A673 (cell line): ENCODE measurements around the gene C1orf115. TPM values are rescaled to one million over a fixed set of nuclear protein-coding genes. Genes with fewer than 3 reads are reported as not detected.
A peak's percentile ranks its signal among the peaks of the same experiment; 100 is the strongest.

Source experiments
- BruUV-seq: library from RNA; stranded (reverse); fragments of 400-500 nt; replicated peaks from 2 replicates; lab custom pipeline; 2021; lab: Mats Ljungman, UMichigan
- CTCF ChIA-PET: fragments of 300-600 bp; sonication (Branson Sonifier 250); formaldehyde crosslinking; loops from one replicate; lab custom pipeline; 2022; ENCODE audit warnings: antibody characterized with exemption; lab: Charles Lee
- POLR2A ChIA-PET: fragments of 300-600 bp; sonication (Branson Sonifier 250); formaldehyde crosslinking; loops from one replicate; lab custom pipeline; 2022; ENCODE audit warnings: antibody characterized with exemption; ENCODE audit not compliant: low non-redundant PET; lab: Charles Lee
- DNase-seq: peaks from one replicate; pipeline ENCODE4 v3.0.0-alpha.2; 2015; ENCODE audit warnings: low spot score
- H3K27ac ChIP-seq: fragments of 200-600 bp; sonication (generic); 2 replicates; pipeline ENCODE4 v1.5.1; 2016; ENCODE audit warnings: mixed run types, low read depth, mild to moderate bottlenecking, mixed read lengths, antibody characterized with exemption, low read length; ENCODE audit not compliant: poor library complexity, severe bottlenecking
- H3K27me3 ChIP-seq: fragments of 200-600 bp; sonication (generic); replicated peaks from 2 replicates; pipeline ENCODE4 v1.6.1; 2017; ENCODE audit warnings: mixed run types, low read depth, mild to moderate bottlenecking, mixed read lengths, antibody characterized with exemption, low read length; ENCODE audit not compliant: insufficient read depth, poor library complexity
- H3K36me3 ChIP-seq: fragments of 200-600 bp; sonication (generic); 2 replicates; pipeline ENCODE4 v1.6.1; 2016; ENCODE audit warnings: mixed run types, mild to moderate bottlenecking, mixed read lengths, antibody characterized with exemption, low read length; ENCODE audit not compliant: insufficient read depth, poor library complexity, severe bottlenecking
- H3K4me1 ChIP-seq: fragments of 200-600 bp; sonication (generic); 2 replicates; pipeline ENCODE4 v1.6.1; 2017; ENCODE audit warnings: mixed run types, mild to moderate bottlenecking, mixed read lengths, antibody characterized with exemption, low read length; ENCODE audit not compliant: insufficient read depth, poor library complexity, severe bottlenecking
- H3K4me3 ChIP-seq: fragments of 200-600 bp; sonication (generic); 2 replicates; pipeline ENCODE4 v1.5.1; 2016; ENCODE audit warnings: low read depth, mixed run types, mild to moderate bottlenecking, mixed read lengths, low read length; ENCODE audit not compliant: poor library complexity, severe bottlenecking
- H3K9me3 ChIP-seq: fragments of 200-600 bp; sonication (generic); 2 replicates; pipeline ENCODE4 v1.6.1; 2016; ENCODE audit warnings: mixed run types, low read depth, mild to moderate bottlenecking, mixed read lengths, antibody characterized with exemption, low read length; ENCODE audit not compliant: poor library complexity, severe bottlenecking
- EZH2 ChIP-seq: fragments of 200-600 bp; sonication (generic); IDR thresholded peaks from 2 replicates; pipeline ENCODE4 v1.6.1; 2017; ENCODE audit warnings: borderline replicate concordance, low read depth, mild to moderate bottlenecking, mixed read lengths, antibody characterized with exemption, low read length; ENCODE audit not compliant: poor library complexity, severe bottlenecking
- intact Hi-C: fragments of 100-400 bp; cut with micrococcal nuclease; formaldehyde crosslinking; loops from one replicate; pipeline ENCODE4 v1.10.0; 2022; ENCODE audit not compliant: unreplicated experiment
- total RNA-seq: library from RNA; stranded (reverse); gene quantifications from 2 replicates; pipeline ENCODE4 v1.2.3, GENCODE V29; 2021
- TF ChIP-seq, protein P1 (sequence below): fragments of 300-800, 200-600 bp; sonication (generic); conservative IDR thresholded peaks from 2 replicates; pipeline ENCODE4 v1.5.1; 2017; ENCODE audit warnings: low read depth, mild to moderate bottlenecking, antibody characterized with exemption, low read length, moderate library complexity, mixed read lengths

C1orf115 gene
- total RNA-seq, 1 experiment from 2014 or later: 0.11 TPM

DNA sequence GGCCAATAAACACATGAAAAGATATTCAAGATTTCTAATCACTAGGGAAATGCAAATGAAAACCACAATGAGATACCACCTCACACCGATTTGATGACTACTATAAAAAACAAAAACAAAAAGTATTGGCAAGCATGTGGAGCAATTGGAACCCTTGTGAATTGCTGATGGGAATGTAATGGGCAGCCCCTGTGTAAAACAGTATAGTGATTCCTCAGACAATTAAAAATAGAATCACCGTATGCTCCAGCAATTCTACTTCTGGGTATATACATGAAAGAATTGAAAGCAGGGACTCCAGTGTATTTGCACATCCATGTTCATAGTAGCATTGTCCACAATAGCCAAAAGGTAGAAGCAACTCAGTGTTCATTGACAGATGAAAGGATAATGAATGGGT lies 12.9 kb upstream of the C1orf115 start:
- no peaks in the 10 kb centered on the region for H3K9me3 ChIP-seq
- TF ChIP-seq, protein P1, sequence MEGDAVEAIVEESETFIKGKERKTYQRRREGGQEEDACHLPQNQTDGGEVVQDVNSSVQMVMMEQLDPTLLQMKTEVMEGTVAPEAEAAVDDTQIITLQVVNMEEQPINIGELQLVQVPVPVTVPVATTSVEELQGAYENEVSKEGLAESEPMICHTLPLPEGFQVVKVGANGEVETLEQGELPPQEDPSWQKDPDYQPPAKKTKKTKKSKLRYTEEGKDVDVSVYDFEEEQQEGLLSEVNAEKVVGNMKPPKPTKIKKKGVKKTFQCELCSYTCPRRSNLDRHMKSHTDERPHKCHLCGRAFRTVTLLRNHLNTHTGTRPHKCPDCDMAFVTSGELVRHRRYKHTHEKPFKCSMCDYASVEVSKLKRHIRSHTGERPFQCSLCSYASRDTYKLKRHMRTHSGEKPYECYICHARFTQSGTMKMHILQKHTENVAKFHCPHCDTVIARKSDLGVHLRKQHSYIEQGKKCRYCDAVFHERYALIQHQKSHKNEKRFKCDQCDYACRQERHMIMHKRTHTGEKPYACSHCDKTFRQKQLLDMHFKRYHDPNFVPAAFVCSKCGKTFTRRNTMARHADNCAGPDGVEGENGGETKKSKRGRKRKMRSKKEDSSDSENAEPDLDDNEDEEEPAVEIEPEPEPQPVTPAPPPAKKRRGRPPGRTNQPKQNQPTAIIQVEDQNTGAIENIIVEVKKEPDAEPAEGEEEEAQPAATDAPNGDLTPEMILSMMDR: no peak
- no peak for TF ChIP-seq EZH2
- intact Hi-C loops: loop anchor here (5.0 kb wide), 1 partner anchor 395 kb away; no protein-coding TSS in a partner anchor
- no peaks in the 10 kb centered on the region for H3K36me3 ChIP-seq
- ChIA-PET CTCF (no interaction called here), POLR2A (no interaction called here)
- no peak for DNase-seq
- H3K27me3 ChIP-seq: peaks cover 11% of the 10 kb centered on the region
- H3K4me3 ChIP-seq: no peak overlapping the region
- no peak overlapping the region for H3K27ac ChIP-seq
- H3K4me1 ChIP-seq: no peaks in the 10 kb centered on the region
- BruUV-seq: no TSS peak

DNA sequence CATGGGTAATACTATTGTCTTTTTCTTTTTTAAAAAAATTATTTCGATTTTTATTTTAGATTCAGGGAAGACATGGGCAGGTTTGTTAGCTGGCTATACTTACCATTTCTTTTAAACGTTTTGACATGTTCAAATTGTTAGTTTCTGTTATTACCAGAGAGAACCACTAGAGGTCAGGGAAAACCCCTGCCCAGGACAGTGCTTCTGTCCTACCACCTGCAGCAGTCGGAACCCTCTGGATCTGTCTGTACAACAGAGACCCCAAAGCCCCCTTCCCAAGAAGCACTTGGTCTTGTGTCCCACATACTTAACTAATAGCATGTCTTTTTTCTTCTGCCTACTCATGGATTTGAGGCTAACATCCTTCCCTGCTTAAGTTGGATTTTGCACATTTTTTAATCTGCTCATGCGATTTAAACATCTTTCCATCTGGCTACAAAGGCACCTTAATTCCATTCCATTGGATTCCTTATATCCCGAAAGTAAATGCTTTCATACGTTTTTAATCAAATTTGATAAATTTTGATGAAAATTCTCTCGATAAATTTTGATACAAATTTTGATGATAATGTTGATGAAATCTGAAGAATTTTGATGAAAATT lies 10.0 kb upstream of the C1orf115 start:
- no peaks in the 10 kb centered on the region for H3K36me3 ChIP-seq
- no peak for TF ChIP-seq EZH2
- TF ChIP-seq, protein P1: peak; percentile 70
- ChIA-PET CTCF (no interaction called here), POLR2A (no interaction called here)
- peak; percentile 42 for DNase-seq
- no peaks in the 10 kb centered on the region for H3K27me3 ChIP-seq
- no peak overlapping the region for H3K4me3 ChIP-seq
- intact Hi-C loops: loop anchor here (2.0 kb wide), 2 partner anchors 53 to 97 kb away; no protein-coding TSS in a partner anchor
- no peak overlapping the region for H3K27ac ChIP-seq
- no peaks in the 10 kb centered on the region for H3K9me3 ChIP-seq
- H3K4me1 ChIP-seq: no peaks in the 10 kb centered on the region
- no TSS peak for BruUV-seq

DNA sequence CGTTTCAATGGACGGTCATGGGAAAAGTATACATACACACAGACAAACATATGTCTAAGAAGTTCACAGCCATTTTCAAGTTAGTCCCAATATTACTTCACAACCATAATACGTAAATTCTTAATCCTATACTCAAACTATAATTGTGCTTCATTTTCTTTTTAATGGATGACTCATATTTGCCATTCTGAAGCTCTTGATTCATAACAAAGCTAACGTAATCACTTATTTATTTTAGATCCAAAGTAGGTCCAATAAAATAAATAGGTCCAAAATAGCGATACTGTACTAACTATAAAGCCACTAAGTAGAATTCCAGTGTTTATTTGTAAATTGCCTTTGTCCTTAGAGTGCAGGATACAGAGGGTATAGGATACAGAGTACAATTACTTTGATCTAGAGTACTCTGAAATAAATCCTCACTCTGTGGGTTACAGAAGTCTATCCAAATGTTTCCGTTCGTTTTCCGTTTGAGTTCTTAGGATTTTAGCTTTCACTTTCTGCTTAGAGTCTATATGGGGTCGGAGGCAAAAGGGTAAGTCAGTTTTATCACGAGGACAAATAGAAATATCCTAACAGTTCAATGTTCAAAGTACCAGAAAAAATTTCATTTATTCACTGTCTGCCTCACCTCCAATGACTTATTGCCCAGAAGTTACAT lies 8.8 kb upstream of the C1orf115 start:
- ChIA-PET CTCF (interaction anchor here (0.6 to 1.0 kb wide), 3 partner anchors 9 to 467 kb away, joined by 3 to 8 read pairs (median 4); no protein-coding TSS in a partner anchor), POLR2A (no interaction called here)
- H3K4me3 ChIP-seq: peak overlapping the region; percentile 33
- H3K36me3 ChIP-seq: no peaks in the 10 kb centered on the region
- intact Hi-C loops: loop anchor here (2.0 kb wide), 2 partner anchors 51 to 95 kb away; no protein-coding TSS in a partner anchor
- no peaks in the 10 kb centered on the region for H3K27me3 ChIP-seq
- no peak overlapping the region for H3K27ac ChIP-seq
- no peak for DNase-seq
- no peaks in the 10 kb centered on the region for H3K4me1 ChIP-seq
- no peaks in the 10 kb centered on the region for H3K9me3 ChIP-seq
- TF ChIP-seq EZH2: no peak
- TF ChIP-seq, protein P1: no peak
- BruUV-seq: no TSS peak
